GM12892 (cell line): Measurements from ENCODE around the gene KCNT1.

ENCODE experiments used
- POLR2A ChIP-seq: IDR thresholded peaks from 2 replicates; pipeline ENCODE4 v1.6.1; 2011; ENCODE audit warnings: low read depth, low read length, control low read depth
- POLR2AphosphoS5 ChIP-seq: IDR thresholded peaks from 2 replicates; pipeline ENCODE4 v1.6.1; 2011; ENCODE audit warnings: low read depth, low read length, control low read depth

DNA sequence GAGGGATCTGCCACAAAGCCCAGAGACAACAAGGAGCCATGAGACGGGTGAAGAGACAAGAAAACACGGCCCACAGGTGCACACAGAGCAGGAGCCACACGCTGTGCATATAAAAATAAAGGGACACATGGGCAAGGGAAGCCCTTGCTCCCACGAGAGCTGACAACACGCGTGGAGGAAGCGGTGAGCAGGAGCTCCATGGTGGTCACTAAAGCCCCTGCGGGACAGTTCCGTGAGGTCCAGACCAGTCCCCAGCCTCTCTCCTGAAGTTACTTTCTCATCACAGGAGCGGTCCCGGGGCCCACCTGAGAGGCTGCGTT, 114.6 kb downstream of the KCNT1 start:
- TF ChIP-seq POLR2A, result no peak
- no peak for TF ChIP-seq POLR2AphosphoS5
